ENCODE measurements around the gene THSD8. TPM values are rescaled to one million over a fixed set of nuclear protein-coding genes. Genes with fewer than 3 reads are reported as not detected.

THSD8 gene
- total and polyA plus RNA-seq, 2 of the 8 experiments (the other 6 are each of a cell fraction or from before 2014, with no cell fraction given) = 8.2 to 42.3 TPM

DNA sequence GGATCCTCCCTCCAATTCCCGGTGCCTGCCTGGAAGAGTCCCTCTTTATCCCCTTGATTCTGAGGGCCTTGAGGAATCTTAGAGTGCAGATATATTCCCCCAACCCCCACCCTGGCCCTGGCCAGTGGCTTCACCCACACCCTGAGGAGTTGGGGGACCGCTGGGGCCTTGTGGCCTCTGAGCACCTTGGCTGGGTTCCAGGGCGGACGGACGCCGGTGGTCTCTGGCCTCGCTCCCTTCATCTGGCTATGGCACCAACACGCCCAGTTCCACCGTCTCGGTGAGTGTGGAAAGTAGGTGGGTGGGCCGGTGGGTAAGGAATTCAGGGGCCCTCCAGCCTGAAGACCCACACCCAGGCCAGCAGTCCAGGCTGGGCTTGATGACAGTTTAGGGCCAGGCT lies 41.5 kb downstream of the THSD8 start:
- POLR2A ChIA-PET (ENCODE audit: partially characterized antibody) = no interaction called here
- TF ChIP-seq POU5F1 (IDR thresholded peaks at IDR 0.05; ENCODE audit: low read depth, low read length) (no peak), TEAD4 (IDR thresholded peaks at IDR 0.05; ENCODE audit: low read depth, low read length) (no peak), MAFK (IDR thresholded peaks at IDR 0.05; ENCODE audit: low read depth, low read length) (no peak), PHF8 (conservative IDR thresholded peaks at IDR 0.05; ENCODE audit: low read depth, low read length) (no peak), YY1 (IDR thresholded peaks at IDR 0.05; ENCODE audit: low read depth, low read length) (no peak), CTBP2 (IDR thresholded peaks at IDR 0.05; ENCODE audit: borderline replicate concordance, insufficient read depth, insufficient read length, low read length) (no peak), BRCA1 (IDR thresholded peaks at IDR 0.05; ENCODE audit: low read depth, low read length) (no peak), CBX5 (IDR thresholded peaks at IDR 0.05; ENCODE audit: low read depth, low read length) (no peak), POLR2AphosphoS5 (IDR thresholded peaks at IDR 0.05; ENCODE audit: low read depth, low read length) (no peak), GTF2F1 (IDR thresholded peaks at IDR 0.05; ENCODE audit: borderline replicate concordance, low read depth, low read length) (no peak), KDM4A (IDR thresholded peaks at IDR 0.05; ENCODE audit: low read depth, low read length, severe bottlenecking) (no peak), BACH1 (IDR thresholded peaks at IDR 0.05; ENCODE audit: low read length) (no peak), TBP (IDR thresholded peaks at IDR 0.05; ENCODE audit: low read depth, low read length) (no peak), SIX5 (IDR thresholded peaks at IDR 0.05; ENCODE audit: low read depth, low read length) (no peak), TAF1 (IDR thresholded peaks at IDR 0.05; ENCODE audit: low read depth, low read length) (no peak)
- TF ChIP-seq, protein P1, sequence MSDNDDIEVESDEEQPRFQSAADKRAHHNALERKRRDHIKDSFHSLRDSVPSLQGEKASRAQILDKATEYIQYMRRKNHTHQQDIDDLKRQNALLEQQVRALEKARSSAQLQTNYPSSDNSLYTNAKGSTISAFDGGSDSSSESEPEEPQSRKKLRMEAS (IDR thresholded peaks at IDR 0.05) = no peak

More for the DNA sequence above, 41.5 kb downstream of the THSD8 start:
- H3K36me3 ChIP-seq (ENCODE audit: control insufficient read depth in 2 of 4, insufficient read depth in 4 of 4, low read length in 3 of 4) = peaks cover 0 to 3% (median 0%) of the 10 kb centered on the region in 4 experiments; a peak in 1 of 8 replicates
- H3K23me2 ChIP-seq (ENCODE audit: low read depth, low read length) = peaks cover 13% of the 10 kb centered on the region
- H3K4me1 ChIP-seq (replicated peaks in 1 of 4; ENCODE audit: control insufficient read depth in 3 of 4, insufficient read depth in 4 of 4, low read length in 3 of 4) = peaks cover 6 to 31% (median 10%) of the 10 kb centered on the region in 4 experiments
- H2BK5ac ChIP-seq (ENCODE audit: low read depth, low read length) = no peak overlapping the region
- CTCF ChIA-PET (ENCODE audit: partially characterized antibody) = no interaction called here
- no peak overlapping the region for H4K5ac ChIP-seq (ENCODE audit: insufficient read length, low read depth, low read length)
- H4K91ac ChIP-seq (replicated peaks; ENCODE audit: insufficient read length, low read length) = no peak overlapping the region
- no peaks in the 10 kb centered on the region for H3K9me3 ChIP-seq (ENCODE audit: insufficient read depth in 2 of 2, low read depth in 1 of 2, low read length in 1 of 2)
- 91% methylated on average over 11 of the region's 11 CpGs; no CpG with 5 or more reads in 1 of the 2 experiments for whole genome bisulfite sequencing, 2 experiments (ENCODE audit: extremely low coverage in 1 of 2, insufficient coverage in 1 of 2, insufficient read length in 1 of 2, insufficient replicate concordance in 2 of 2, low coverage in 1 of 2, low lambda C conversion rate in 2 of 2, missing lambda C conversion rate in 1 of 2)
- H3K4ac ChIP-seq (replicated peaks; ENCODE audit: insufficient read length, low read depth, low read length) = no peak overlapping the region
- H3K4me3 ChIP-seq (ENCODE audit: extremely low read depth in 1 of 4, insufficient read depth in 2 of 4, low read depth in 3 of 4, low read length in 4 of 4) = no peak overlapping the region
- no peak overlapping the region for H4K8ac ChIP-seq (ENCODE audit: extremely low read depth, insufficient read depth, low read length)
- DNase-seq (ENCODE audit: low read depth in 1 of 2, low spot score in 2 of 2) = no peak
- H3K27me3 ChIP-seq (replicated peaks in 1 of 4; ENCODE audit: control insufficient read depth in 3 of 4, extremely low read depth in 1 of 4, insufficient read depth in 3 of 4, low read length in 3 of 4) = no peaks in the 10 kb centered on the region; a peak in 1 of 7 replicates
- H3K56ac ChIP-seq (replicated peaks; ENCODE audit: insufficient read length, low read depth, low read length) = no peak overlapping the region
- no peak overlapping the region for H2BK20ac ChIP-seq (ENCODE audit: low read length)
- H2BK120ac ChIP-seq (replicated peaks; ENCODE audit: low read depth, low read length) = no peak overlapping the region
- H3K23ac ChIP-seq (ENCODE audit: insufficient read length) = no peak overlapping the region
- no peak overlapping the region for H3K4me2 ChIP-seq (ENCODE audit: insufficient read depth in 1 of 2, low read depth in 2 of 2, low read length in 2 of 2)
- no peak overlapping the region for H3K27ac ChIP-seq (ENCODE audit: low read depth, low read length)
- no peak overlapping the region for H2BK15ac ChIP-seq (ENCODE audit: low read length)
- H2AFZ ChIP-seq (ENCODE audit: low read length) = no peak overlapping the region
- FAIRE-seq = no peak
- no peak overlapping the region for H2AK5ac ChIP-seq (ENCODE audit: low read depth, low read length)
- peaks cover 11% of the 10 kb centered on the region for H3K79me1 ChIP-seq (ENCODE audit: low read depth, low read length)
- H3K14ac ChIP-seq (ENCODE audit: insufficient read length) = no peak overlapping the region
- H2BK12ac ChIP-seq (ENCODE audit: low read depth, low read length) = no peak overlapping the region
- H3K9ac ChIP-seq (replicated peaks in 1 of 4; ENCODE audit: extremely low read depth in 1 of 4, low read depth in 3 of 4, low read length in 3 of 4) = no peak overlapping the region
- H3K79me2 ChIP-seq (ENCODE audit: control insufficient read depth in 1 of 2, insufficient read depth in 2 of 2, low read length in 2 of 2) = peaks cover 0 to 9% of the 10 kb centered on the region in 2 experiments; a peak in 2 of 4 replicates
- H3K18ac ChIP-seq (ENCODE audit: extremely low read depth, low read length) = no peak overlapping the region
- H4K20me1 ChIP-seq (replicated peaks in 1 of 2; ENCODE audit: control insufficient read depth in 1 of 2, insufficient read depth in 2 of 2, low read length in 2 of 2) = peaks cover 8 to 24% of the 10 kb centered on the region in 2 experiments

Measured in H1 (cell line).